NCI-H524 treated with DMSO at 0.1 percent for 48 hours (cell line): ENCODE results near the gene SPEN.
"Not testable (repeated sequence)": the region's sequence is repeated elsewhere in the genome, so short reads cannot be mapped to it uniquely, and the experiment has no call there.

Source experiments
- DNase-seq: peaks from one replicate; lab custom pipeline; 2025; lab: John Stamatoyannopoulos, UW

Gene SPEN

DNA sequence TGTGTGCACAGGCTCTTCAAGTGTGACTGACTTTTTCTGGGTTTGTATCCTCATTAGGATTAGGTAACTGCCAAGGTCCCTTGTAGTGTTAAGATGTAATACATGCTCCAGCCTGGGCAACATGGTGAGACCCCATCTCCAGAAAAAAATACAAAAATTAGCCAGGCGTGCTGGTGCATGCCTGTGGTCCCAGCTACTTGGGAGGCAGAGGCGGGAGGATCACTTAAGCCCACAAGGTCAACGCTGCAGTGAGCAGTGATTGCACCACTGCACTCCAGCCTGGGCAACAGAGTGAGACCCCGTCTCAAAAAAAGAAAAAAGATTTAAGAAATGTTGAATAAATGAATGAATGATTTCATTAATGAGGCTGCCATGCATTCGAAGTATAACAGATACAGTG lies 113.3 kb downstream of the SPEN start:
- no peak for DNase-seq

DNA sequence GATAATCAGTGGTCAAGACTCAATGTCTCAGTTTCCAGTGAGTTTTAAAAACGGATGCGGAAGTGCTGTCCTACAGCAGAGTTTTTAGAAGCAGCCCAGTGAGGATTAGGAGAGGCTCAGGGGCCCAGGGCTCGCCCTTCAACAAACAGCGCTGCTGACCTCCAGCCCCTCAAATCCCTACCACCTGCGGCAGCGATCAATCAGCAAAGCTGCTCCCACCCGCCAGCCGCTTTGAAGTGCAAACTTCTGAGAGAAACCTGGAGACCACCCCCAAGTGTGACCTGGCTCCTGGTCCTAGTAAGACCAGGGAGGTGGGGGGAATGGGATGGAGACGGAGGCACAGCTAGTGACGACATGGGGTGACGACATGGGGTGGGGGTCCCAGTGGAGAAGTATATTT lies 114.0 kb downstream of the SPEN start:
- no peak for DNase-seq

DNA sequence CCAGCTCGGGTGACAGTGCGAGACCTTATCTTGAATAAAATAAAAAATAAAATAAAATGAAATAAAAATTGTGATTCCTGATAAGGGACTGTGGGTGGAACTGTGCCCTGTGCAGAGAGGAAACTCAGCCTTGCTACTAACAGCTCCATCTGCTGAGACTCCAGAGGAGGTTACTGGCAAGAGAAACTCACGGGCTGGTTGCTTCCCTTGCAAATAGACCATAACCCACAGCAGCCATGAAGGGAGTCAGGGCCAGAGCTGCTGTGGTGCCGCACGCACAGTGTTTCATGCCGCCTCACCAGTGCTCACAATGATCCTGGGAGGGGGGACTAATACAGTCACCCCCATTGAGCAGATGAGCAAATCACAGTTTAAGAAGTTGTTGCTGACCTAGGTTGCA lies 114.7 kb downstream of the SPEN start:
- DNase-seq: no peak

DNA sequence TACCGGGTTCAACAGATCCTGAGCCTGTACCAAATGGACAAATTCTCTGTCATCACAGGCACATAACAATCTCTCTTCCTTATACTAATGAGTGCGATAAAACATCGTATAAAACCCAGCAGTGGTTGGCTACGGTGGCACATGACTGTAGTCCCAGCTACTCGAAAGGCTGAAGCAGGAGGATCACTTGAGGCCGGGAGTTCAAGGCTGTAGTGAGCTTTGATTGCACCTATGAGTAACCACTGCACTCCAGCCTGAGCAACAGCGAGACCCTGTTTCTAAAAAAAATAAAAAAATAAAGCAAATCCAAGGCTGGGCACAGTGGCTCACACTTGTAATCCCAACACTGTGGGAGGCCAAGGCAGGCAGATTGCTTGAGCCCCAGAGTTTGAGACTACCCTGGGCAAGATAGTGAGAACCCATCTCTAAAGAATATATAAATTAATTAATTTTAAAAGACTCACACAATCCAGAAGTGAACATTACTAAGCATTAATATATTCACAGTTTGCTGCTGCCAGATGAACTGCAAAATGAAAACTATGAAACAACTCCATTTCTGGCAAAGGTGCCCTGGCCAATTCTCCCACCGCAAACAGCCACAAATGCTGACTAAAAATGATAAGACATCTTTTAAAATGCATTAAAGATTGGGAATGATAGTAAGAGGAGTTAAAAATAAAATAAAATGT lies 115.3 kb downstream of the SPEN start:
- DNase-seq: no peak

DNA sequence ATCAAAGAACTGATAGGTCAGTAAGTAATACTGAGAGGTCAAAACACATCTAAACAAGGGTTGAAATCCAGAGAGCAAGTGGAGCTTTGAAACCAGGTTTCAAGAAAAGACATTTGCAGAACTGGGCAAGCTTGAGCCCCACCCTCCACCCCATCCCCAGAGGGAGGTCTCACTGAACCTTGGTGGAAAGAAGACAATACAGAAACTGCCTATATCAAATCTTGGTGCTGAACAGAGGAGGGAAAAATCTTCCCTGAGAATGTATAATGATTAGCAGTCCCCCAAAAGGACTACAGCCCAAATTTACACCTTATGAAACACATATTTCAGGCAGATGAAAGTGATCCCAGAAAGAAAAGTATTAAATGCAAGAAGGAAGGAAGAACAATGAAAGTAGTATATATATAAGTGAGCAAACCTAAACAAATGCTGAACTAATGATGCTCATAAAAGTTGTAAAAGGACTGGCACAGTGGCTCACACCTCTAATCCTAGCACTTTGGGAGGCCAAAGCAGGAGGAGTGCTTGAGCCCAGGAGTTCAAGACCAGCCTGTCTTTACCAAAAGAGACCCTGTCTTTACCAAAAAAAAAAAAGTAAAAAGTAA lies 116.0 kb downstream of the SPEN start:
- DNase-seq: no peak

DNA sequence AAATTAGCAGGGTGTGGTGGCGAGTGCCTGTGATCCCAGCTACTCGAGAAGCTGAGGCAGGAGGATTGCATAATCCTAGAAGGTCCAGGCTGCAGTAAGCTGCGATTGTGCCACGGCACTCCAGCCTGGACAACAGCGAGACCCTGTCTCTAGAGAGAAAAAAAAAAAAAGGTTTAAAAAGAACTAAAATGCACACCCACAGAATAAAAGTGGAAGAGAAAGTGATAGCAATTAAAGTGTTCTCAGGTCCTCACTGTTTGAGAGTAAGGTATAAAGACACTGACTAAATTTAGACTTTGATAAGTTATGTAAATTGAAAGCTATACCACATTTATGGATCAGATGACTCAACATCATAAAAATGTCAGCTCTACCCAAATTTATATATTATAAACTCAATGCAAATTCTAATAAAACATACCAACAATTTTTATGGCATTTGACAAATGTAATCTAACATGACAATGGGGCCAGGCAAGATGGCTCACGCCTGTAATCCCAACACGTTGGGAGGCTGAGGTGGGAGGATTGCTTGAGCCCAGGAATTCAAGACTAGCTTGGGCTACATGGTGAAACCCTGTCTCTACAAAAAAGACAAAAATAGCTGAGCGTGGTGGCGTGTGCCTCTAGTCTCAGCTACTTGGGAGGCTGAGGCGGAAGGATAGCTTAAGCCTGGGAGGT lies 116.6 kb downstream of the SPEN start:
- DNase-seq: no peak

DNA sequence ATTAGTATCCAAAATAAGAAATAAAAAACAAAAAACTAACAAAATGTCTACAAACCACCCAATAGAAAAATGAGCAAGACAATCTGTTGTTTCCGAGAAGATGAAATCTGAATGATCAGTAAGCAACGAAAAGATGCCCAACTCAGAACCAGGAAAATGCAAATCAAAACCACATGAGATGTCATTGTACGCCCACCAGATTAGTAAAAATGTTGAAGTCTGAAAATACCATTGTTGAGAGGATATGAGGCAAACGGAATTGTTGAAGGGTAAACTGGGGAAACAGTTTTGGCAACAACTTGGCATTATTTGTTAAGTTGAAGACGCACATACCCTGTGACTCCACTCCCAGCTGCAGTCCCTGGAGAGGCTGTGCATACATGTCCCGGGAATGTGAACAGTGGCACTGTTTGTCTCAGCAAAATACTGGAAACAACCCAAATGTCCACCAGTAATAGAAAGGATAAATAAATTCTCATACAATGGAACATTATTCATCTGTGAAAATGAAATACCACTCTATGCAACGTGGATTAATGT lies 117.8 kb downstream of the SPEN start:
- DNase-seq: no peak

DNA sequence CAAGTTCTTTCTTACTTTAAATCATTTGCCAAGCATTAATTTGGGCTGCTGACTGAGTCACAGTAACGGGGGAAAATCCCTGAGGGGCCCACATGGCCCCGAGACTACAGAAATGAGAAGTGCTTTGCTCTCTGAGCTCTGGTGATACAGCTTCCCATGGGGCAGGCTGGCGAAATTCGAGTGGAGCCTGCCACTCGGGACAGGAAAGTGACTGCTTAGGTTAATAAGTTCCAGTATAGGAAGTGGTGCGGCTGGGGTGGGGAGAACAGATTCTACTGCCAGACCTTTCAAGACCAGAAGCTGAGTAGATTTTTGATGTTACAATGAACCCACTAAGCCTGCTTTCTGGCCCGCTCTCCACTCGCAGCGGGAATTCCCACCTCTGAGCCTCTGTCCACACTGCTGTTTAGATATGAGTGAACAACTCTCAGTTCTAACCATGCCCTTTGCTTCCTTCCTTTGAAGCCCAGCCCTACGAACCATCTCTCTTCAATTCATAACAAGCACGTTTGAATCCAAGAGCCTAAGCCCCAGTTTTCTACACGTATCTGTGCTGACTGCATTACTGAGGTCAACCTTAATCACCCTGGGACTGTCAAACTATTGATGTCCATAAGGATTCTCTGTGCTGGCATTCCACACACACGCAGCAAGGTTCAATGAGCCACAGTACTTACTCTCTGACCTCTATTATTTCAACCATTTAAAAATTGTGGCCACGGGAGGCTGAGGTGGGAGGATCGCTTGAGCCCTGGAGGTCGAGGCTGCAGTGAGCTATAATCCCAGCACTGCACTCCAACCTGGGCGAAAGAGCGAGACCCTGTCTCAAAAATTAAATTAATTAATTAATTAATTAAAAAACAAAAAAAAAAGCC lies 118.8 kb downstream of the SPEN start:
- no peak for DNase-seq

DNA sequence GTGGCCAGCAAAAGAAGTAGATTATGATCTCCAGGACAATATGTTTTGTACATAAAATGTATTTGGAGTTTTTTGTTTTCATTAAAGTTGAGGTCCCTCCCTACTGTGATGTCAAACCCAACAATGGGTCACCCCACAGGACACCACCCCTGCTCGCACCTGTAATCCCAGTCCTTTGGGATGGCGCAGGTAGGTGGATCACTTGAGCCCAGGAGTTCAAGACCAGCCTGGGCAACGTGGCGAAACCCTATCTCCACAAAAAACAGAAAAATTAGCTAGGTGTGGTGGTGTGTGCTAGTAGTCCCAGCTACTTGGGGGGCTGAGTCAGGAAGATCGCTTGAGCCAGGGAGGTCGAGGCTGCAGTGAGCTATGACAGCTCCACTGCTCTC lies 119.4 kb downstream of the SPEN start:
- DNase-seq: no peak

DNA sequence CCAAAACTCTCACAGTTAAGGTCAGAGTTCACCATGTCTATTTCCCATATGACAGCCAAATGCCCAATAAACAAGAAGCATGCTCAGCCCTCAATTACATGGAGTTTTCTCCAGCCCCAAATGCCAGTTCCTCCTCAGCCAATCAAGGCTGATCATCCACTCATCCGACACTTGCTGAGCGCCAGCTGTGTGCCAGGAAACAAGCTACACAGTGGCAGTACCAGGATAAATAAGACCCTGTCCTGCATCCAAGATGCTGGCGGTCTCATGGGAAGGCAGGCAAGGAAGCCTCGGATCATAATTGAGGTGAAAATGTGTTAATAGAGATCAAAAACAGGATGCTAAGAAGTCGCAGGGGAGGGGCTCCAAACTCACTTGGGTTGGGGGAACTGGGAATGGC lies 120.7 kb downstream of the SPEN start:
- no peak for DNase-seq

DNA sequence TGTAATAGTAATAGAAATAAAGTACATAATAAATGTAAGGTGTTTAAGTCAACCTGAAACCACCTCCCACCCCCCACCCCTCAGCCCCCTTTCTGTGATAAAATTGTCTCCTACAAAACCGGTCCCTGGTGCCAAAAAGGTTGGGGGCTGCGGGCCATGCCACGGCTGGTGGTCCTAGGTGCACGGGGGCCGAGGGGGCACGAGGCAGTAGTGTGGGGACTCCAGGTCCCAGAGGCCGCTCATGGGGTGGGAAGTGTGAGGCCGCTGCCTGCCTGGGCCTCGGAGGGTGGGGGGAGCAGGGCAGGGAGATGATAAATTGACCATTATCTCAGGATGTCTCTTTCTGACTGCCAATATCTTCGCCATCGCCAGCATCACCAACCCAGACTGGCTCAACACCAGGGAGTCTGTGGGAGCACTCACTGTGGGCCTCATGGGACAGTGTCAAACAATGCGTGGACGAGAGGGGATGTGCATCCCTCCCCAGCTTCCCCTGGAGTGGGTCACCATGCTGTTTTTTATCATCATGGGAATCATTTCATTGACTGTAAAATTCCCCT lies 121.9 kb downstream of the SPEN start:
- DNase-seq: no peak

DNA sequence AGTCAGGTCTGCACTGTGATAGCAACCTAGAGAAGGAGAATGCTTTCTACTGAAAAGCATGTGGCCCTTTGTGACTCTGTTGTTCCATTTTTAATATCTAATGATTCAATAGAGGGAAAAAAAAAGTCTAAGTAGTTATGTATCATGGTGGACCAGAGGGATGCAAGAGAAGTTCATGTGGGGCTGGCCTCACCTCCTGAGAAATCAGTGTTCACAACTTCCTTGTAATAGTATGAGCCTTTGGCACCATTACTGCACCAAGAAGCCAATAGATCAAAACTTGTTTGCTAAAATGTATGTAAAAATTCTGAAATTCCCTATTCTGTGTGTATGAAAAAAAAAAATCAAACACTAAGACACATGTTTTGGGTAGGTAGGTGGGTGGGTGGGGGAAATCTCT lies 123.4 kb downstream of the SPEN start:
- no peak for DNase-seq

DNA sequence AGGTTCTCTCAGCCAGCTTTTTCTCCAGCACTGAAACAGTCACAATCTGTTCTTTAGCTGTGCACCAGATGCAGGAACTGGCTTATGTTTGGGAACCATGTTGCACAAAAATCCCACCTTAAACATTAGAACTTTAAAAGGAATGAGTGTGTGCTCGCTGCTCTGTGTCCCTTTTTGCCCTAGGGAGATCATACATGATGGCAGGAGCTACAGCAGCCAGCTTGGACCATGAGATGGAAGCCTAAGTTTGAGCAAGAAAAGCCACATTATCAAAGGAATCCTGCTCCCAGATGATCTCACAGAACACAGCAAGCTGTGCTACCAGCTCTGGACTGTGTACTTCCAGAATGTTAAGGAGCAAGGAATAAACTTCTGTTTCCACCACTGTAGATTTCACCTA lies 124.9 kb downstream of the SPEN start:
- no peak for DNase-seq

DNA sequence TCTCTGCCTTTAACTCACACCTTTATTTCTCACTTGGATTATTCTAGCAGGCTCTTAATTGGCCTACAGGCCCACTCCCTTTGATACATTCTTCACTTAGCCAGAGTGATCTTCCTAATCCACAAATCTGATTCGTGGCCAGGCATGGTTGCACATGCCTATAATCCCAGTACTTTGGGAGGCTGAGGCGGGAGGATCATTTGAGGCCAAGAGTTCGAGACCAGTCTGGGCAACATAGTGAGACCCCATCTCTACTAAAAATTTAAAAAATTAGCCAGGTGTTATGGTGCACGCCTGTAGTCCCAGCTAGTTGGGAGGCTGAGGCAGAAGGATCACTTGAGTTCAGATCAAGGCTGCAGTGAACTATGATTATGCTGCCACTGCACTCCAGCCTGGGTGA lies 126.3 kb downstream of the SPEN start:
- DNase-seq: no peak

DNA sequence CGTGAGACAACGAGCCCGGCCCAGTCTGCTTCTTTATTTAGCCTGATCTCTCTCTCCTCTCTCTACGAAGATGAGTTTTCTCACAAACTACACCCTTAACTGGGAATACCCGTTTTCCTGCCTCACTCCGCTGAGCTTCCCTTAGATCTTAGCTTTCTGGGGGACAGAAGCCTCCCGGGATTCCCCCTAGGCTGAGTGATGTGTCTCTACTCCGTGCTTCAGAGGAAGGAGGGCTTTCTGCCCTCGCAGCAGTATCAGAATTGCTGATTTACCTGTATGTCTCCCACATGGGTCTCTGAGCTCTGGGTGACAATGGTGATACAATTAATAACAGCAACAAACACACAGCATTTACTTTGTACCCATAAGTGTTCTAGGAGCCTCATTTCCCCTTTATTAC lies 127.3 kb downstream of the SPEN start:
- no peak for DNase-seq

DNA sequence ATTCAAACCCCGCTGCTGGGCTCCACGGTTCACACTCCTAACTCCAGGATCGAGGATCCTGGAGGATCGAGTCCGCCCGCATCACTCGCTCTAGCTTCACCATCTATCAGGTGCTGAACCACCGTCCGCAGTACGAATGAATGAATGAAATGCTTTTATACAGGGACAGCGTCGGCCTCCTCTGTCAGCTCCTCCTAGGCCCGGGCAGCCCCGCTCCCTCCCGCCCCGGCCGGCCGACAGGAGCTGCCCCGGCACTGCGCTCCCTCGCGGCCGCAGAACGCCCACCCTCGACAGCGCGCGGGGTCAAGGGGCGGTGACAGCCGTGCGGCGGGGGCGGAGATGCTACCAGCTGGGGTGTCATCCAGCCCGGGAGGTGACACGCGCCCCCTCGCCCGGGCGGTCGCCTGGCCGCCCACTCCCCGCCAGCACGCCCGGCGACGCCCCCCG lies 127.9 kb downstream of the SPEN start:
- DNase-seq: no peak

DNA sequence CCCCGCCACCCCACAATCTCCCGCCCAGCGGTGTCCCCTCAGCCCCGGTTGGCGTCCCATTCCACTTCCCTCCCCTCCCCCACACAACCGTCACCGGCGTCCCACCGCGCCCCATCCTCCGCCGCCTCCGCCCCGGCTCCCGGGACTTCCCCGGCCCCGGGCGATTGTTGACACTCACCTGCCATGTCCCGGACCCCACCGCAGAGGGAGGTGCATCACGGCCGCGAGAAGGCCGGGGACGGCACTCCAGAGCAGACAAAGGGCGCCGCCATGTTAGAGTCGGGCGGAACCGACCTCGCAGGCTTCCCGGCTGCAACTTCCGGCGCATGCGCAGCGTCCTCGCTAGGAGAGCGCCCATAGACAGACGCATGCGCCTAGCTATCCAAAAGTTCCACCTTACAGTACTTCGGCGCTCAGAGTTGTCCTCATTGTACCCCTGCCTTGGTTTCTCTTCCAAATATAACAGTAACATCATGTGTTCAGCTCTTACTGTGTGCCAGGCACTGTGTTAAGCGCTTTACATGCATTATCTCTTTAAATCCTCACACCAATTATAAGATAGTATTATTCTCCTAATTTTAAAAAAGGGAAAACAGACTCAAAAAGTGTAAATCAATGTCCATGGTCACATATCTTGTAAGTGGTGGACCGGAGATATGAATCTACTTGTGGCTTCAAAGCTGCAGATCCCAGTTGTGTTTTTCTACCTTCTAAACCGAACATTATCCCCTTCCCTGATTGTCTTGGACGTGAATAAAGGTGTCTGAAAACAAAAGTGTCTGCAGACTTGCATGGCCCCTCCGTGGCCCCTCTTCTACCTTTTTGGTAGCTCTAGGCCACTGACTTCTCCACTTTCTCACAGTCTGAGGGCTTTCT lies 128.5 kb downstream of the SPEN start, which contains the start of gene ZBTB17:
TSS of gene ZBTB17 (minus strand) at position 297 of the 876 bp plus-strand sequence. CDS start 27,606 bp downstream, outside the sequence.
- peak; percentile 19 for DNase-seq

DNA sequence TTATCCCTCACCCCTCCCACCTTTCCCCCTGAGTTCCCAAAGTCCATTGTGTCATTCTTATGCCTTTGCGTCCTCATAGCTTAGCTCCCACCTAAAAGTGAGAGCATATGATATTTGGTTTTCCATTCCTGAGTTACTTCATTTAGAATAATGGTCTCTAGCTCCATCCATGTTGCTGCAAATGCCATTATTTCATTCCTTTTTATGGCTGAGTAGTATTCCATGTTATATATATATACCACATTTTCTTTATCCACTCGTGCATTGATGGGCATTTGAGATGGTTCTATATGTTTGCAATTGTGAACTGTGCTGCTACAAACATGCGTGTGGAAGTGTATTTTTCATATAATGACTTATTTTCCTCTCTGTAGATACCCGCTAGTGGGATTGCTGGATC lies 130.4 kb downstream of the SPEN start:
- DNase-seq: not testable (repeated sequence)

DNA sequence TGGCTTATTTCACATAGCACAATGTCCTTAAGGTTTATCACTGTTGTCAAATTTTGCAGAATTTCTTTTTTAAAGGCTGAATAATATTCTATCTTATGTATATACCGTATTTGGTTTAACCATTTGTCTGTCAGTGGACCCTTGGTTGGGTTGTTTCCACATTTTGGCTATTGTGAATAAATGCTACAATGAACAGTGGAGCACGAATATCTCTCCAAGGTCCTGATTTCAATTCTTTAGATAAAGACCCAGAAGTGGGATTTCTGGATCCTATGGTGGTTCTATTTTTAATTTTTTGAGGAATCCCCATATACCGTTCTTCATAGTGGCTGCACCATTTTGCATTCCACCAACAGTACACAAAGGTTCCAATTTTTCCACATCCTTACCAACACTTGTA lies 134.2 kb downstream of the SPEN start:
- no peak for DNase-seq

DNA sequence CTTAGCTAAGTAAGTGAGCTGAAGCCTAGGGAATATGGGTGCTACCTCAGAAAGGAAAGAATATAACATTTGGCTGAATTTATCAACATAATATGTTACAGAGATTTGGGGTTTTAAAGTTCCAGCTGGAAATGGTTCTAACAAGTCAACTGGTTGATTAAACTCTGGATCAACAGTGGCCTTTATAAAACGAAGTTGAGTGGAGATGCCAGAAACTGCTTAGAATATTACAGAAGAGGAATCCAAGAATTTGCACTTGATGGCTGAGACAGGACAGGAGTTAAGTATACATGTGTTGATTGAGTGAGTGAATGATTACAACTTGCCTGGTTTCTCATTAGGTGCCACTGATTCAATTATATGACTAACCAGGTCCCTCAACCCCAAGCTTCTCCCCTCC lies 135.8 kb downstream of the SPEN start:
- no peak for DNase-seq
